GM10847 (cell line): ENCODE data around the gene CD6.

Experiments
- POLR2A ChIP-seq: IDR thresholded peaks from 2 replicates; pipeline ENCODE4 v1.6.1; 2011; ENCODE audit not compliant: insufficient read length; ENCODE audit errors: extremely low read depth

Gene CD6

DNA sequence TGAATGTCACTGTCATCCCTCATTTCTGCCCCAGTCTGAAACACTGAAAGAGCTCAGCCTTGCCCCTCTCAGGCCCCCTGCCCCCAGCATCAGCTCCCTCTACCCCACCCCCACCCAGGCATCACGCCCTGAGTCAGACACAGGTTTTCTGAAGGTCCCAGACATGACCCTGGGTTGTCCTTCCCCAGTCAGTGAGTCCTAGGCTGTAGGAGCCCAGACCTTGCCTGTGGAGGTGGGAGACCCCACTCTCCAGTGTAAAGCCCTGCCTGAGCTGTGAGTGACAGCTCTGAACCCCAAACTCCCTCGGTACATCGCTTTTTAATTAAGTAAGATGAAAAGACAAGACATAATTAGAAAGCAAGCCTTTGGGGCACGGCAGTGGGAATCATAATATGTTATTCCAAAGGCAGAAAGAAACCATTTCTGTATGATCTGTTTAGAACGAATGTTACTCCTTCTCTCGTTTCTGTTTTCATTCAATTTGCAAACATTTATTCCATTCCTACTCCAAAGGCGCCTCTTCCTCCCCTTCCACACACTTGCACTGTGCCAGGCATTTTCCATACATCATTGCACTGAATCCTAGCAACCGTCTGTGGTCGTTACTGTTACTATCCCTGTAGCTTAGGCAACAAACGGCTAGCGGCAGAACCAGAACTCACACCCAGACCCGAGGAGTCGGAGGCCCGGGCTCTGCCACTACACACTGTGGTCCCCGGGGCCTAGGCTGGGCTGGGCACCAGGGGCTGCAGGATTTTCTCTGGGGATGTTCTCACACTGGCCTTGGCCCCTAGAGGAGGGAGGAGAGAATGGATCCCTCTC lies 63.4 kb downstream of the CD6 start:
- no peak for TF ChIP-seq POLR2A

DNA sequence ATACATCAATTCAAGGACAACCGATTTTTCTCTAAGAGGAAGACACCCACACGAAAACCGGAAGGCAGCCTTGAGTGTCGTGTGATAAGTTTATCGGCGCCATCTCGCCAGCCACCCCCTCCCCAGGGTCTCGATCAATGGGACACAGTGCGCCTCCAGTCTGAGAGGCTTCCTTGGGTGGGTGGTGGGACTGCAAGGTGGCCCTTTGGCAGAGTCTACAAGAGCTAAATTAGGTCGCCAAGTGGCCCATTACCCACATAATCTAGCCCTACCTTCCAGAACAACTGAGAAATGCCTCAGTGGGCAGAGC lies 64.0 kb downstream of the CD6 start:
- no peak for TF ChIP-seq POLR2A

- no peak for TF ChIP-seq POLR2A
Observed at GRCh38 chr11:61037441-61038093, 66.1 kb downstream of the CD6 start.

GRCh38 chr11:61039916-61040315 lies 68.4 kb downstream of the CD6 start:
- no peak for TF ChIP-seq POLR2A

DNA sequence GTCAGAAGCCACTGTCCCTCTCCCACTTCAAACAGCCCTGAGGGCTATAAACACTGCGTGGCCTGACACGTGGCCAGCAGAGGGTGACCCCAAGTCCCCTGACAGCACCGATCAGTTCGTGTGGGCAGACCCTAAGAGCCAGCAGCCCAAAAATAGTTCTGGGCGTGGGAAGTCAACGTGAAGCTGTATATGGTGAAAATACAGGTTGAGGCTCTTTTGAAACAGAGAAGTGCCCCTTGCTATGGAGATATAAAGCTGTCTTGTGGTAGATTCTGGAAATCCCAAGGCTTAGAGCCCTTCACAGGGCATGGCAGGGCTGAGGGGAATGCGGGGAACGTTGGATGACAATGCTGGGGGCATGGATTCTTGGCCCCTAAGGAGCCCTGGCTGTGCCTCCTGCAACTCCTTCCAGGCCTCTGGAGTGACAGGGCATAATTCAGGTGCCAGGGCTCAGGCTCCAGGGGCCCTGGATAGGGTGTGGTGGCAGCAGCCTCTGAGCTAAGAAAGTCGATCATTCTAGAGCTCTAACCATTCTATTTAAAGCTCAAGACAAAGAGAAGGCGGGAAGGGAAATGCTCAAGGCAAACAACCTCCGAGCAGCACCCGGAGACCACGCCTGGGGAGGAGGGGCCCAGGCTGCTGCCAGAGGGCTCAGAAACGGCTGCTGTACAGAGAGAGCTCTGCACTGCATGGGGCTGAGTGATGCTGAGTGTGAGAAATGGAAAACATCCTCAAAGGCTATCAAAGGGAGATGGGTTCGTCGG lies 70.5 kb downstream of the CD6 start:
- TF ChIP-seq POLR2A = no peak

- no peak for TF ChIP-seq POLR2A
Observed at GRCh38 chr11:61042537-61042936, 71.1 kb downstream of the CD6 start.

DNA sequence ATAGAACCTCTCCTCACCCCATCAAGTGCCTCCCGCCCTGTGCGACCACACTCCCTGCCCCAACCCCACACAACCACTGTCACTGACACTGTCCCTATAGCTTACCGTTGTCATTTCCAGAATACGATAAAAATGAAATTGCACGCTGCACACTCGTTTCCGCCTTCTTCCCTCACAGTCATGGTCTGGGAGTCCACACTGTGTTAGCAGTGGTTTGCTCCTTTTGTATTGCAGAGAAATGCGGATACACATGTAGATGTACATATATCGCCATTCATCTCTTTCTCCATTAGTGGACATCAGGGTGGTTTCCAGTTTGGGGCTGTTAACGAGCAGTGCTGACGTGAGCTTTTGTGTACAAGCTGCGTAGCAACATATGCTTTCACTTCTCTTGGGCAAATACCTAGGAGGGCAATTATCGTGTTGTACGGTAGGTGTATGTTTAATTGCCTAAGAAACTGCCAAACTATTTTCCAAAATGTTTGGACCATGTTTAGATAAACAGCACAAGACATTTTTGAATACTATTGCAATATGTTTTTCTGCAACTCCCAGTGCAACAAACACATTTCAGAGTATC lies 71.6 kb downstream of the CD6 start:
- TF ChIP-seq POLR2A = no peak

- no peak for TF ChIP-seq POLR2A
Observed at GRCh38 chr11:61045271-61045670, 73.8 kb downstream of the CD6 start.

DNA sequence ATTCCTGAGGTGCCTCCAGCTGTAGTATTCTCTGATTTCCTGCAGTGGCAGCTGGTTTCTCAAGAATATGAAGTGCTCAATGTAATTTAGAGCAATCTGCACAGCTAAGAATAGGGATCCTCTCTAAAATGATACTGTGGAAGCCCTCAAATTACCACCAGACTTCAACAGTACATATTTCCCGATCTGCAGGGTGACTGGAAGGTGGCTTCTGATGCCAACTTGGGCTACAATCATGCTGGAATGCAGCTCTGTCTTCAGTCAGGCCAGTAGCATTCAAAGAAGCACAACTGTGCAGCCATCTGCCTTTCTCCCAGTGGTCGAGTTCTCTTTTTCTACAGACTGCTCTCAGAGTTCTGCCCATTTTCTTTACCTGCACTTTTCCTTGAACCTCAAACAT lies 75.4 kb downstream of the CD6 start:
- no peak for TF ChIP-seq POLR2A

- TF ChIP-seq POLR2A = no peak
Observed at GRCh38 chr11:61048368-61049062, 77.0 kb downstream of the CD6 start.

GRCh38 chr11:61049063-61049377 lies 77.5 kb downstream of the CD6 start:
- TF ChIP-seq POLR2A = no peak

- TF ChIP-seq POLR2A = no peak
Observed at GRCh38 chr11:61049859-61050258, 78.4 kb downstream of the CD6 start.

DNA sequence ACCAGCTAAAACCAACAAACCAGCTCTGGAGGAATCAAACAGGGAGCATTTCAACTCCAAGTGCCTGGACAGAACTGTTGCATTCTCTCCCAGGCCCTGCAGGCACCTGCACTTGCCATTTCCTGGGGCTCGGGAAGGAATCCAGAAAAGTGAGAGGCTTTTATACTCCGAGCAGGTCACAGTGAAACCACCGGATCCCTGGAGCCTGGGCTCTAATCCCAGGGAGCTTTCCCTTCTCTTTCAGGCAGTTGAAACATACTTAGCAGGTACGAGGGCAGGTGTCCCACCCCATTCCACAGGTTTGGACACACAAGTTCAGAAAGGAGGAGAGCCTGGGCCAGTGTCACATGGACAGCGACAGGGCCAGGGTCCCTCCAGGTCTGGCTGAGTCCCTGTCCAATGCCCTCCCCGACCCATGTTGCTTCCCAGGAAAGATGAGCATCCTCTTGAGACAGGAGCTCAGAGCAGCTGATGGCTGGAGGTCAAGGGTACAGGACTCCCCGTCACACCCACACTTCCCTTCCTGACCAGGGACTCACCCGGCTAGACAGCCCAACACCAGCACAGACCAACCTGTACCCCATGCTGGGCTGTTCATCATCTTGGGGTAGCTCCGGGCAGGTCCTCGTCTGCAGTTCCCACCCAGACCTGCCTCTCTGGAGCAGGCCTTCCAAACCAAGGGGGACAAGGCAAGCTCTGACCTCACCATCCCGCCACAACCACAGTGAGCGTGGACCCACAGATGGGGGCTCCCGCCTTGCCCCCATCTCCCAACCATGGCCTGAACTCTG lies 80.9 kb downstream of the CD6 start:
- TF ChIP-seq POLR2A = no peak

GRCh38 chr11:61053191-61053590 lies 81.7 kb downstream of the CD6 start:
- TF ChIP-seq POLR2A = no peak

DNA sequence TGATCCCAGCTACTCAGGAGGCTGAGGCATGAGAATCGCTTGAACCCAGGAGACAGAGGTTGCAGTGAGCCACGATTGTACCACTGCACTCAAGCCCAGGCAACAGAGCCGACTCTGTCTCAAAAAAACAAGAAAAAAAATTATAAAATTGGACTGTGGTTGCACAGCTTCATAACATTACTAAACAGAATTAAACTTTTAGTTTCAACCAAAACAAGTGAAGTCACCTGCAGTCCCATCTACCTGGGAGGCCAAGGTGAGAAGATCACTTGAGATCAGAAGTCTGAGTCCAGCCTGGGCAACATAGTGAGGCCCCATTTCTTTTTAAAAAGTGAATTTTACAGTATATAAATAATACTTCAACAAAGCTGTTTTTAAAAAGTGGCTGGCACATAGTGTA lies 83.0 kb downstream of the CD6 start:
- TF ChIP-seq POLR2A = no peak
